A549 (cell line): ENCODE data around the gene ADAM30.

Experiments used
- MYC ChIP-seq: IDR thresholded peaks from 2 replicates; pipeline ENCODE4 v1.6.1; 2012; ENCODE audit warnings: mild to moderate bottlenecking, inconsistent platforms, low read length, improper control_type of control experiment, borderline replicate concordance
- POLR2A ChIP-seq: IDR thresholded peaks from 2 replicates; pipeline ENCODE4 v1.6.1; 2012; ENCODE audit warnings: mild to moderate bottlenecking, low read length
- TF ChIP-seq, protein P1 (sequence below): fragments of >200 bp; sonication (Bioruptor Twin); formaldehyde crosslinking; IDR thresholded peaks from 3 replicates; pipeline ENCODE4 v1.5.1; 2016

DNA sequence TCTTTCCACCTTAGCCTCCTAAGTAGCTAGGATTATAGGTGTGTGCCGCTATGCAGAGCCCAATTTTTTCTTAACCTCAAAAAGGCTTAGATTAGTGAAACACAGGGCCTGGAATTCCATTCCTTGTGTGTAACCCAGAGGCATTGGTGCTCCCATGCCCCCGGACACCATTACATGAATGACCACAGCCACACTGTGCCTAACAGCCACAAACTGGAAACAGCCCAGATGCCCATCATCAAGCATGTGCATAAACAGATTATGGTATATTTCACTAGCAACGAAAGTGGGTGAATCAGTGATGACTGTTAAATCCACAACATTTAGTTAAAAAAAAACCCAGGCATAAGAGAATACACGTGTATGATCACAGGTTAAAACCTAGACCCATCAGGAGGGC lies 24.4 kb downstream of the ADAM30 start:
- TF ChIP-seq MYC: no peak
- TF ChIP-seq, protein P1, sequence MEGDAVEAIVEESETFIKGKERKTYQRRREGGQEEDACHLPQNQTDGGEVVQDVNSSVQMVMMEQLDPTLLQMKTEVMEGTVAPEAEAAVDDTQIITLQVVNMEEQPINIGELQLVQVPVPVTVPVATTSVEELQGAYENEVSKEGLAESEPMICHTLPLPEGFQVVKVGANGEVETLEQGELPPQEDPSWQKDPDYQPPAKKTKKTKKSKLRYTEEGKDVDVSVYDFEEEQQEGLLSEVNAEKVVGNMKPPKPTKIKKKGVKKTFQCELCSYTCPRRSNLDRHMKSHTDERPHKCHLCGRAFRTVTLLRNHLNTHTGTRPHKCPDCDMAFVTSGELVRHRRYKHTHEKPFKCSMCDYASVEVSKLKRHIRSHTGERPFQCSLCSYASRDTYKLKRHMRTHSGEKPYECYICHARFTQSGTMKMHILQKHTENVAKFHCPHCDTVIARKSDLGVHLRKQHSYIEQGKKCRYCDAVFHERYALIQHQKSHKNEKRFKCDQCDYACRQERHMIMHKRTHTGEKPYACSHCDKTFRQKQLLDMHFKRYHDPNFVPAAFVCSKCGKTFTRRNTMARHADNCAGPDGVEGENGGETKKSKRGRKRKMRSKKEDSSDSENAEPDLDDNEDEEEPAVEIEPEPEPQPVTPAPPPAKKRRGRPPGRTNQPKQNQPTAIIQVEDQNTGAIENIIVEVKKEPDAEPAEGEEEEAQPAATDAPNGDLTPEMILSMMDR: no peak
- TF ChIP-seq POLR2A: no peak
